ENCODE measurements around the gene ARR3.
"Not testable (repeated sequence)": the region's sequence is repeated elsewhere in the genome, so short reads cannot be mapped to it uniquely, and the experiment has no call there.

The ARR3 gene

DNA sequence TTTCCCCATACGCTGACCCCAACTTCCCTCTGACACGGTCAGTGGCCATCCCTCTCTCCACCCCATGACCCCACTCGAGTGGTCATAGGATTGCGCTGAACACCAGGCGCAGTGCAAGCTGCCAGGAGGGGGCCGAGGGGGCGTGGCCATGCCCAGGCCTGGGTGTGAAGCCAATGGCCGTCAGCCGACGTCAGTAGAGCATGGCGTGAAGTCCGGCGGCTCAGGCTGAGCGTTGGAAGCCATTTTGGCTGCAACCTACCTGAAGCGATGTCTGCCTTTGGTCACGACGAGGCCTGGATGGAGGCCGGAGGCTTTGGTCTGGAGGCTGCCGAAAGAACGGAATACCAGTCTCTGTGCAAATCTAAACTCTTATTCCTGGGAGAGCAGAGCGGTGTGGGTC, 13.8 kb downstream of the ARR3 start, which contains the start of gene RAB41:
RAB41 (plus strand) TSS at position 222 of the 400 bp plus-strand sequence; CDS start at position 268, 46 bp downstream.
- no peak for DNase-seq

DNA sequence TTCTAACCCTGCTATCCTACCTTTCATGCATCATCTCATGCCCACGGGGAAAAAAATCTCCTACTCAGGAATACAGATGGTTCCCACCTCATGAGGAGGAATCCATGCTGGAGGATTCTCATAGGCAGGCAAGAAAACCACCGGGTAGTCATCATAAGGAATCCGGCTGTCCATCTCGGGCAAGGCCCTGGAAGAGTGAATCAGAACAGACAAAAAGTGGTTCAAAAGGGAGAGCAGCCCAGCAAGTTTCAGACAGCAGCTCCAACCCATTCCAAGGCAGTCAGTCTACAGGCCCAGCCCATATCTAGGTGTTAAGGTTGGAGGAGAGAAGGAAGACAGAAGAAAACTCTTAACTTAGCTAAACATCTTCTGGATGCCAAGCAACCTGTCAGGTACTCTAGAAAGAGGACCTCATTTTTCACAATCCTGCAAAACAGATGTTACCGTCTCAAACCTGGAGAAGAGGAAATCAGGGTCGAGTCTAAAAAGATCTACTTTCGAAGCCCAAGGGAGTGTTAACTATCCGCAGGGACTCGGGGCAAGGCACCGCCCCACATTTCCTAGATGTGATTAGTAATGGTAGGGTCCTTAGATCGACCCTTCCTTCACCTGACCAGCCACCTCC, 21.1 kb downstream of the ARR3 start:
- DNase-seq: no peak

DNA sequence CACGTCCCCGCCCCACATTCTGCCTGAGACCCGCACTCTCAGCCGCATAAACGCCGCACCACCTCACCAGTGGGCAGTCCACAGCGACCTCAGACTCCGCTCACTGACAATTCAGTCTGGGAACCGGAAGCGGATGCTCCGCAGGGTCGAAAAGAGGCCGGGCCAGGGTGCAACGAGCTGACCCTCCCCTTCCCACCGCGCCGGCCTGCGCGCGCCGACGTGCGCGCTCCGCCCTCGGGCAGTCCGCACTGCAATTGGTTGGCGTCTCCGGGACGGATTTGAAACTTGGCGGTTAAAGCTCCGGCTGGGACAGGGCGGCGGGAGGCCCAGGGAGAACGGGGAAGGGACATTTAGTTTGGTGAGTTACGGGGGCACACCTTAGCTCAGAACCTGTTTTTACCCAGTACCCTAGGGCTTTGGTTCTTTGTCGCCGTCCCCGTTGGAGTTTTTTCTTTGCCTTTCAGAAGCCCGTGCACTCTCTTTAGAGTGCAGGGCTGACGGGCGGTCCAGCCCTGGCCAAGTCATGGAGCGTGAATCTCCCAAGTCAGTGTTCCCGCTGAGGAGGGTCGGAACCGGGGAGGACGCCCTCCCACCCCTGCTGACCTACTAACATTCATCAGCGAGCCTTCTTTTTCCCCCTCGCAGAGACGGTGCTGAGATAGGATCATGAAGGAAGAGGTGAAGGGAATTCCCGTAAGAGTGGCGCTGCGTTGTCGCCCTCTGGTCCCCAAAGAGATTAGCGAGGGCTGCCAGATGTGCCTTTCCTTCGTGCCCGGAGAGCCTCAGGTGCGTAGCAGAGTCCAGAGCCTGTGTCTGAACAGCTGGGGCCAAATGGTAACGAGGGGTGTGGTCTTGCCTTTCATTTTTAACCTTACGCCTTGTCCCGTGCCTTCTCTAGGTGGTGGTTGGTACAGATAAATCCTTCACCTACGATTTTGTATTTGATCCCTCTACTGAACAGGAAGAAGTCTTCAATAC, 21.9 kb downstream of the ARR3 start, which contains the start of the genes KIF4A and PDZD11:
KIF4A (plus strand) TSS at position 312 of the 978 bp plus-strand sequence; CDS start at position 667, 355 bp downstream.
PDZD11 (minus strand) TSS at position 135 of the 978 bp plus-strand sequence. CDS start 586 bp downstream, outside the sequence.
- DNase-seq: peak; percentile 83

DNA sequence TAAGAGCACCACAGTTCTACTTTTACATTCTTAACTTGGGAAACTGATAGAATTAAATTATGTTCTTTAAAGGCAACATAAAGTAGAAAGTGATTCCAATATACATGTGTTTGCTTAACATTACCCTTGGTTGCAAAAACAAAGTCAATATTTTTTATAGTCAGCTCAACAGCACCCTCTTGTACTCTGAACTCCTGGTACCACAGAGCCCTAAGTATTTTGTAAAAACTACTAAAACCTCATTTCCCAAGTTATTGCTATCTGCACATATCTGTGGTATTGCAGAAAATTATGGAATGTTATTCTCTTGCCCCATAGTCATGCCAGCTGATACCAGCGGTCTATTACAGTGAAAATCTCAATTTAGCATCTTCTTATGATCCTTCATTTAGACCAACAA, 24.7 kb downstream of the ARR3 start:
- DNase-seq: no peak

DNA sequence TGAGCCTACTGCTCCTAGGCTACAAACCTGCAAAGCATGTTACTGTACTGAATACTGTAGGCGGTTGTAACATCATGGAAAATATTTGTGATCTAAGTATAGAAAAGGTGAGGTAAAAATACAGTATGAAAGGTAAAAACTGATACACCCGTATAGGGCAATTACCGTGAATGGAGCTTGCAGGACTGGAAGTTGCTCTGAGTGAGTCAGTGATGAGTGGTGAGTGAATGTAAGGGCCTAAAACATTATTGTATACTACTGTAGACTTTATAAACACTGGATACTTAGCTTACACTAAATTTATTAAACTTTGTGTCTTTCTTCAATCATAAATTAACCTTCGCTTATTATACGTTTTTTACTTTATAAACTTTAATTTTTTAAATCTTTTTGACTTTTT, 25.5 kb downstream of the ARR3 start:
- DNase-seq: no peak

DNA sequence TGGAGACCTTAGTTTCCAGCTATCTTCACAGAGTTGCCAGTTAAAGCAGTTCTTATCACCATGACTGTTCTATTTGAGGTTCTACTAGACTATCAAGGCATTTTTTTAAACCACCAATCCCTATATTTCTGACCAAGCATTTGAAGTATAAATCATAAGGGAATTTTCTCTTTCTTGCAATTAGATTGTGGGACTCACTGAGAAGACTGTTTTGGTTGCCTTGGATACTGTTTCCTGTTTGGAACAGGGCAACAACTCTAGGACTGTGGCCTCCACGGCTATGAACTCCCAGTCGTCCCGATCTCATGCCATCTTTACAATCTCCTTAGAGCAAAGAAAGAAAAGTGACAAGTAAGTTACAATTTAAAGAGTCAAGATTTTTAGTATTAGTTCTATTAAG, 33.6 kb downstream of the ARR3 start:
- no peak for DNase-seq

DNA sequence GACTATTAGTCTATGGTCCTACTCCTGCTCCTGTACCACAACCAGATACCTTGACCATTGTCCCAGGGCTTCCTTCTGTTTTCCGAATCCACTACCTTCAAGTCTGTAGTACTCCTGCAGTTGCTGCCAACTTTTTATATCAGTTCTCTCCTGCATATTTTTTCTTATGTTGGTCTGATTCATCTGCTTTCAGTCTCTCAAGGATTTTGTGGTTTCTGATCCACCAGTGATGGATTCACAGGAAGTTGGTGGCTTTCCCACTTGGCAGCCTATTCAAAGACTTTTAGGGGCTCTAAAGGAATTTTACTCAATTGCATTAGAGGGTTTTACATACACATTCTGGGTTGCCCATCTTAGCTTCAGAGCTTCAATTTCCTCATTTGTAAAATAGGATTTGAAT, 45.4 kb downstream of the ARR3 start:
- DNase-seq: peak; percentile 73

DNA sequence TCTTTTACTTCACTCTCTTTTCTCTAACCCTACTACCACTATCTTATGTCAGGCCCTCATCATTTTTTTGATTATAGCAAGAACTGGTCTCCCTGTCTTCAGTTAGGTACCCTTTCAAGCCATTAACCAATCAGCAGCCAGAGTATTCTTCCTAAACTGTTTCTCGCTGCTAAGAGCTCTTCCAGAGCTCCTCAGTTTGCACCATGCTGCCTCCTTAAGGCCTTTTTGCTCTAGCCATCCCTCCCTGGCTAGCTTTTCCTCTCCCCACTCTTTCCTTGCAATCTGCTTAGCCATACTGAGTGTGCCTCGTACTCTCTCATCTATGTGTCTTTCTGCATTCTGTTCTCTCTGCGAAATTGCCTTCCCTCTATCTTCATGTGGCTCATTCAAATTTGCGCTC, 54.6 kb downstream of the ARR3 start:
- no peak for DNase-seq

DNA sequence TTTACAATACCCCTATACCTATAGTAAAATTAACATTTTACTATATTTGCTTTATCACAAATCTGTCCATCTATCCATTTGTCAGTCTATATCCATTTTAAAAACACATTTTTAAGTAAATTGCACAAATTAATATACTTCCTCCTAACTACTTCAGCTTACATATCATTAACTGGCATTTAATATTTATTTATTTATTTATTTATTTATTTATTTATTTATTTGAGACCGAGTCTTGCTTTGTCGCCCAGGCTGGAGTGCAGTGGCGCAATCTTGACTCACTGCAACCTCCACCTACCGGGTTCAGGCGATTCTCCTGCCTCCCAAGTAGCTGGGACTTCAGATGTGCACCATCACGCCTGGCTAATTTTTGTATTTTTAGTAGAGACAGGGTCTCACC, 55.5 kb downstream of the ARR3 start:
- not testable (repeated sequence) for DNase-seq

DNA sequence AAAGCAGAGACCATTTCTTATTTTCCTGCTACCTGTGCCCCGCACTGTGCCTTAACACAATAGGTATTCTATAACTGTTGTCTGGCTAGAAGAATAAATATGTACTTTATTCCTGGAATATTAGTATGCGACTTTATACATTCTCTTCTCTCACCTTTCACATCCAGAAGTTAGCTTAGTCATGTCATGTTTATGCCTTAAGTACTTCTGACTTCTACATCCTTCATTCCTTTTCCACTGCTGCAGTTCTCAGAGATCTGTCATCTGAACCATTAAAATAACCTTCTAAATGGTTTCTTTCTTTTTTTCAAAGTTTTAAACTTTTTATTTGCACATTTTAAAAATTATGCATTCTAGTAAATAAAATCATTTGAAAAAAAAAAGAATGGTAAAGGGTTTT, 56.2 kb downstream of the ARR3 start:
- peak; percentile 1 for DNase-seq

DNA sequence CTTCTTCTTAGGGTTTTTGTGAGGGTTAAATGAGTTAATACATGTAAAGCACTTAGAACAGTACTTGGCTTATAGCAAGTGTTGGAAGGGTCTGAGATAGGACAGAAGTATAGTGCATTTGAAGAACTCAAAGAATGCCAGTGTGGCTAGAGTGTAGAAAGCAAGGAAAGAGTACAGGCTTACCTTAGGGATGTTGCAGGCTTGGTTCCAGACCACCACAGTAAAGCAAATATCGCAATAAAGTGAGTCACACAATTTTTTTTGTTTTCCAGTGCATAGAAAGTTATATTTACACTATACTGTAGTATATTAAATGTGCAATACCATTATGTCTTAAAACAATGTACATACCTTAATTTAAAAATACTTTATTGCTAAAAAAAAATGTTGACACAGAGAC, 63.0 kb downstream of the ARR3 start:
- DNase-seq: peak; percentile 34
